ENCODE results near the gene ESYT3. TPM values are rescaled to one million over a fixed set of nuclear protein-coding genes. Genes with fewer than 3 reads are reported as not detected.

Gene ESYT3
- total RNA-seq, 1 experiment from 2014 or later: 2.6 TPM

GRCh38 chr3:138459619-138460535, 25.5 kb downstream of the ESYT3 start:
- no peak for DNase-seq (ENCODE audit: extremely low read depth, low read depth)

DNA sequence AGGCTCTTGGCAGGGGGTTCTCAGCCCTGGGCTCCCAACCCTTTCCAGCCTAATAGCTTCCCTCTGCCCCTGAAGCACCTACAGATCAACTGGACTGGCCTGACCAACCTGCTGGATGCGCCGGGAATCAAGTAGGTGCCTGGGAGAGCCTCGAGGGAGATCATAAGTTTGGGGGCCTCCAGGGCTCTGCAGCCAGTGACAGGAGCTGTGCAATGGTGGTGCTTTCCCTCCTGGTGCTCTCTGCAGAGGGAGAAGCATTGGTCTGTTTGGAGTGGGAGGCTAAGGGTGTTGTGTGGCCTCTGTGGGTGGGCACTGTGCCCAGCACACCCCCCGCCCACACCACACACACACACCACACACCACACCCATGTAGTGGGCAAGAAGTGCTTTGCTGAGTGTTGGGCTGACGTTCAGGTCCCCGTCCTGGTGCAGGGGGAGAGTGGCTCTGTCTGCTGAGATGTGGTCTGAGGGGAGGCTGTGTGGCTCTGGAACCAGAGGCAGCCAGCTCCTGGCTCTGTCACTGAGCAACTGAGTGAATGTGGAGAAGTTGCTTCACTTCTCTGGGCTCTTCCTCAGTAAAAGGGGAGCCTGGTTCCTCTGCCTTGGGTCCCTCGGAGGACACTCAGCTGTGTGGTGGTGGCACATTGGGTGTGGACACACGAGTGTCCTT, 26.3 kb downstream of the ESYT3 start:
- DNase-seq (ENCODE audit: extremely low read depth, low read depth): no peak

DNA sequence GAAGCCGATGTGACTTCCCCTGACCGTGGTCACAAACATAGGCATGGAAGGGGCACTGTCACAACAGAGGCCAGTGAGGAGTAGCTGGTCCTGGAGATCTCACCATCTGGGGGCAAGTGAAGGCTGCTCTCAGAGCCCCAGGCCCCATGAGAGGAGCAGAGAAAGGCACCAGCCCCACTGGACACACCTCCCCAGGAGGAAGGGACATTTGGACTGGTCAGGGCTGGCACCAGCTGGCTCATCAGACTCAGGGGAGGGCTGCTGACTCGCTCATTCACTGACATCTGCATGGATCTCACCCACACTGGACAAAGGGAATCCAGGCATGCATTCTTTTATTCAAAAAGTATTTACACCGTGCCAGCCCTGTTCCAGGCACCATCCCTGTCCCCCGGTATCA, 26.8 kb downstream of the ESYT3 start:
- no peak for DNase-seq (ENCODE audit: extremely low read depth, low read depth)

DNA sequence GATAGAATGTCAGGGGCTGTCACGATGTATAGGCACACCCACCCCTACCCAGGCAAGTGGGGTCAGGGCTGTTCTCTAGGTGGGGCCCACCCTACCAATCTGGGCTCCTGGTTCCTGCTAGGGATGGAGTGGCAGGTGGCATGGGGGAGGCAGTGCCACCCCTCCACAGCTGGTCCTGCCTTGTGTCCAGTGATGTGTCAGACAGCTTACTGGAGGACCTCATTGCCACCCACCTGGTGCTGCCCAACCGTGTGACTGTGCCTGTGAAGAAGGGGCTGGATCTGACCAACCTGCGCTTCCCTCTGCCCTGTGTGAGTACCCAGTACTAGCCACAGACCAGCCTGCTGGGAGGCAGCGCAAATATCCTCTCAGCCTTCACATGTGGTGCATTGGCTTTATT, 27.5 kb downstream of the ESYT3 start:
- DNase-seq (ENCODE audit: extremely low read depth, low read depth): no peak

GRCh38 chr3:138463724-138464490, 29.5 kb downstream of the ESYT3 start:
- no peak for DNase-seq (ENCODE audit: extremely low read depth, low read depth)

GRCh38 chr3:138464491-138464860, 30.1 kb downstream of the ESYT3 start:
- DNase-seq (ENCODE audit: extremely low read depth, low read depth): no peak

DNA sequence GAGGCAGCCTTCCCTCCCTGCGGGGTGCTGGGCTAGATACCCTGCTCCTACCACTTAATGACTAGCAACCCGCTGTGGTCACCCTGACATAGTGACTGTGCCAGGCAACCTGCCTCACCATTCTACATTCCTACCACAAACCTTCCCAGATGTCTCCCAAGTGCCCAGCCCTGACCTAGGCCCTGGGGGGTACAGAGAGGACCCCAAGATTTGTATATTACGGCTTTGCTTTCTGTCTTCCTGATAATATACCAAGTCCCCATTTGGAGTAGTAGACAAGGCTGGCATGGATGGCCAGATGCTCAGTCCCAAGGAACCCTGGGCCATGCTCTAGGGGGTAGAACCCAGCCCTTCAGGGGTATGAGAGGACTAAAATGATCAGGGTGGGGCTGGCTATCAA, 31.0 kb downstream of the ESYT3 start:
- DNase-seq (ENCODE audit: extremely low read depth, low read depth): no peak

GRCh38 chr3:138465925-138466324, 31.5 kb downstream of the ESYT3 start:
- no peak for DNase-seq (ENCODE audit: extremely low read depth, low read depth)

GRCh38 chr3:138467931-138468330, 33.5 kb downstream of the ESYT3 start:
- no peak for DNase-seq (ENCODE audit: extremely low read depth, low read depth)

GRCh38 chr3:138468451-138468850, 34.0 kb downstream of the ESYT3 start:
- no peak for DNase-seq (ENCODE audit: extremely low read depth, low read depth)

GRCh38 chr3:138468886-138469285, 34.5 kb downstream of the ESYT3 start:
- DNase-seq (ENCODE audit: extremely low read depth, low read depth): no peak

GRCh38 chr3:138469874-138470273, 35.5 kb downstream of the ESYT3 start:
- DNase-seq (ENCODE audit: extremely low read depth, low read depth): no peak

GRCh38 chr3:138470687-138471086, 36.3 kb downstream of the ESYT3 start:
- DNase-seq (ENCODE audit: extremely low read depth, low read depth): no peak

- DNase-seq (ENCODE audit: extremely low read depth, low read depth): no peak
Observed at GRCh38 chr3:138471481-138471880, 37.1 kb downstream of the ESYT3 start.

- DNase-seq (ENCODE audit: extremely low read depth, low read depth): no peak
Observed at GRCh38 chr3:138472141-138472825, 37.9 kb downstream of the ESYT3 start.

DNA sequence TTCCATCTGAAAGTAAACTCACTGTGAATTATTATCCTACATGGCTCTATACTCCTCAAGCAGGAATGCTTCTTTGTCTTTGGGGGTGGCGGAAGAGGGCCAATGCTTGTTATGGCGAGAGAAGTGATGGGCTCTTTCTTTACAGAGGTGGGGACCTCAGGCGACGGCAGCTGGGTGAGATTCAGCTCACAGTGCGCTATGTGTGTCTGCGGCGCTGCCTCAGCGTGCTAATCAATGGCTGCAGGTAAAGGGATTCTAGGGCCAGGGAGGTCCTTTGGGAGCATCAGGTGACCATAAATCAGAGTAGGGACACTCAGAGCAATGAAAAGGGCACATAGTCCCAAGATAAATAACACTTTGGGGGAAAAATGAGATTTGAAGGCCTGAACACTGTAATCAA, 39.0 kb downstream of the ESYT3 start:
- no peak for DNase-seq (ENCODE audit: extremely low read depth, low read depth)

DNA sequence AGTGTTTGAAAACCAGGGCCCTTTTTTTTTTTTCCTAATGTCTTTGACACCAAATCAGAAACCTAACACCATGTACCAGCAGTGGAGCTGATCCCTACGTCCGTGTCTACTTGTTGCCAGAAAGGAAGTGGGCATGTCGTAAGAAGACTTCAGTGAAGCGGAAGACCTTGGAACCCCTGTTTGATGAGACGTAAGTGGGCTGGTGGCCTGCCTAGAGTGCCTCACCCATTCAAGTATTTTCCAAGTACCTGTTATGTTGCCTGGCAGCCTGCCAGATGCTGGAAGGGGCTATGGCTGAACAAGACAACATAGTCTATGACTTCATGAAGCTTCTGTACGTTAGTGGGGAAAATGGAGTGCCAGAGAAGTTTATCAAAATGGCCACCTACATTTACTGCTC, 39.7 kb downstream of the ESYT3 start:
- no peak for DNase-seq (ENCODE audit: extremely low read depth, low read depth)

- DNase-seq (ENCODE audit: extremely low read depth, low read depth): no peak
Observed at GRCh38 chr3:138476526-138476925, 42.1 kb downstream of the ESYT3 start.

GRCh38 chr3:138477120-138477519, 42.7 kb downstream of the ESYT3 start:
- no peak for DNase-seq (ENCODE audit: extremely low read depth, low read depth)

- no peak for DNase-seq (ENCODE audit: extremely low read depth, low read depth)
Observed at GRCh38 chr3:138477801-138478200, 43.4 kb downstream of the ESYT3 start.

GRCh38 chr3:138479438-138479863, 45.0 kb downstream of the ESYT3 start:
- peak; percentile 35 for DNase-seq (ENCODE audit: extremely low read depth, low read depth)

Data from NCI-H460 (cell line).